Measurements from ENCODE around the gene CD99.

DNA sequence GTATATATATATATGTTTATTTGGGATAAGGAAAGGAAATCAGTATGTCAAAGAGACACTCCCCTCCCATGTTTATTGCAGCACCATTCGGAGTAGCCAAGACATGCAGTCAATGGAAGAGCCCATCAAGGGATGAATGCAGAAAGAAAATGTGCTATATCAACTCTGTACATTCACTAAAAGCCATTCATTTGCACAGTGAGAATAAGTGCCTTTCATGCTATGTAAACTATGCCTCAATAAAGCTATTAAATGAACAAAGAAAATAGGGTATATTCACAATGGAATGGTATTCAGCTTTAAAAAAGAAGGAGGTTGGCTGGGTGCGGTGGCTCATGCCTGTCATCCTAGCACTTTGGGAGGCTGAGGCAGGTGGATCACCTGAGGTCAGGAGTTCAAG is 20.3 kb downstream of the CD99 start:
- TF ChIP-seq ZBTB33 (IDR thresholded peaks at IDR 0.05; ENCODE audit: borderline replicate concordance, low read depth), result no peak
- TF ChIP-seq SIN3A (IDR thresholded peaks at IDR 0.05; ENCODE audit: borderline replicate concordance, low read depth, low read length), result no peak
- no peak for TF ChIP-seq RFX5 (IDR thresholded peaks at IDR 0.05; ENCODE audit: low read length)
- TF ChIP-seq, protein P1, sequence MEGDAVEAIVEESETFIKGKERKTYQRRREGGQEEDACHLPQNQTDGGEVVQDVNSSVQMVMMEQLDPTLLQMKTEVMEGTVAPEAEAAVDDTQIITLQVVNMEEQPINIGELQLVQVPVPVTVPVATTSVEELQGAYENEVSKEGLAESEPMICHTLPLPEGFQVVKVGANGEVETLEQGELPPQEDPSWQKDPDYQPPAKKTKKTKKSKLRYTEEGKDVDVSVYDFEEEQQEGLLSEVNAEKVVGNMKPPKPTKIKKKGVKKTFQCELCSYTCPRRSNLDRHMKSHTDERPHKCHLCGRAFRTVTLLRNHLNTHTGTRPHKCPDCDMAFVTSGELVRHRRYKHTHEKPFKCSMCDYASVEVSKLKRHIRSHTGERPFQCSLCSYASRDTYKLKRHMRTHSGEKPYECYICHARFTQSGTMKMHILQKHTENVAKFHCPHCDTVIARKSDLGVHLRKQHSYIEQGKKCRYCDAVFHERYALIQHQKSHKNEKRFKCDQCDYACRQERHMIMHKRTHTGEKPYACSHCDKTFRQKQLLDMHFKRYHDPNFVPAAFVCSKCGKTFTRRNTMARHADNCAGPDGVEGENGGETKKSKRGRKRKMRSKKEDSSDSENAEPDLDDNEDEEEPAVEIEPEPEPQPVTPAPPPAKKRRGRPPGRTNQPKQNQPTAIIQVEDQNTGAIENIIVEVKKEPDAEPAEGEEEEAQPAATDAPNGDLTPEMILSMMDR (IDR thresholded peaks at IDR 0.05), result no peak
- no peak for TF ChIP-seq NRF1 (IDR thresholded peaks at IDR 0.05; ENCODE audit: low read depth, low read length)
- TF ChIP-seq RAD21 (IDR thresholded peaks at IDR 0.05; ENCODE audit: low read length), result no peak
- no peak for TF ChIP-seq MXI1 (IDR thresholded peaks at IDR 0.05; ENCODE audit: low read depth, low read length)
- TF ChIP-seq, protein P2, sequence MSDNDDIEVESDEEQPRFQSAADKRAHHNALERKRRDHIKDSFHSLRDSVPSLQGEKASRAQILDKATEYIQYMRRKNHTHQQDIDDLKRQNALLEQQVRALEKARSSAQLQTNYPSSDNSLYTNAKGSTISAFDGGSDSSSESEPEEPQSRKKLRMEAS (IDR thresholded peaks at IDR 0.05; ENCODE audit: low read depth), result no peak
